BE2C (cell line): ENCODE results near the gene PITPNC1.
"Not testable (repeated sequence)": the region's sequence is repeated elsewhere in the genome, so short reads cannot be mapped to it uniquely, and the experiment has no call there.

Experiments used
- DNase-seq: peaks from one replicate; pipeline ENCODE4 v3.0.0-alpha.2; 2020
- H3K27me3 ChIP-seq: fragments of 250-450 bp; sonication (Bioruptor Pico); 2 replicates; pipeline ENCODE4 v1.5.1; 2020; ENCODE audit warnings: mild to moderate bottlenecking
- H3K36me3 ChIP-seq: fragments of 250-450 bp; sonication (Bioruptor Pico); 2 replicates; pipeline ENCODE4 v1.5.1; 2020; ENCODE audit warnings: mild to moderate bottlenecking
- H3K4me1 ChIP-seq: fragments of 250-450 bp; sonication (Bioruptor Pico); 2 replicates; pipeline ENCODE4 v1.5.1; 2020
- H3K4me3 ChIP-seq: 2 replicates; pipeline ENCODE4 v1.5.1; 2011; ENCODE audit warnings: low read depth, low read length
- H3K9me3 ChIP-seq: fragments of 250-450 bp; sonication (Bioruptor Pico); 2 replicates; pipeline ENCODE4 v1.5.1; 2020
- CTCF ChIP-seq: IDR thresholded peaks from 2 replicates; pipeline ENCODE4 v1.5.1; 2012; ENCODE audit warnings: mild to moderate bottlenecking, low read depth, low read length

PITPNC1 gene

GRCh38 chr17:67638871-67639270 lies 261.8 kb downstream of the PITPNC1 start:
- no peaks in the 10 kb centered on the region for H3K9me3 ChIP-seq
- no peaks in the 10 kb centered on the region for H3K4me1 ChIP-seq
- no peak for TF ChIP-seq CTCF
- no peak overlapping the region for H3K4me3 ChIP-seq
- DNase-seq = no peak
- H3K36me3 ChIP-seq = no peaks in the 10 kb centered on the region
- no peaks in the 10 kb centered on the region for H3K27me3 ChIP-seq

GRCh38 chr17:67639555-67639954 lies 262.5 kb downstream of the PITPNC1 start:
- DNase-seq = no peak
- no peak for TF ChIP-seq CTCF
- no peaks in the 10 kb centered on the region for H3K27me3 ChIP-seq
- no peaks in the 10 kb centered on the region for H3K4me1 ChIP-seq
- no peaks in the 10 kb centered on the region for H3K9me3 ChIP-seq
- H3K36me3 ChIP-seq = no peaks in the 10 kb centered on the region
- no peak overlapping the region for H3K4me3 ChIP-seq

GRCh38 chr17:67639979-67640378 lies 262.9 kb downstream of the PITPNC1 start:
- H3K27me3 ChIP-seq = no peaks in the 10 kb centered on the region
- no peak overlapping the region for H3K4me3 ChIP-seq
- DNase-seq = no peak
- no peaks in the 10 kb centered on the region for H3K9me3 ChIP-seq
- TF ChIP-seq CTCF = no peak
- no peaks in the 10 kb centered on the region for H3K4me1 ChIP-seq
- no peaks in the 10 kb centered on the region for H3K36me3 ChIP-seq

GRCh38 chr17:67642488-67642887 lies 265.4 kb downstream of the PITPNC1 start:
- TF ChIP-seq CTCF = no peak
- no peaks in the 10 kb centered on the region for H3K9me3 ChIP-seq
- H3K36me3 ChIP-seq = no peaks in the 10 kb centered on the region
- DNase-seq = no peak
- H3K4me1 ChIP-seq = no peaks in the 10 kb centered on the region
- H3K4me3 ChIP-seq = no peak overlapping the region
- no peaks in the 10 kb centered on the region for H3K27me3 ChIP-seq

GRCh38 chr17:67644061-67644460 lies 267.0 kb downstream of the PITPNC1 start:
- Histone ChIP-seq H3K36me3 (no peaks in the 10 kb centered on the region), H3K27me3 (no peaks in the 10 kb centered on the region), H3K4me3 (no peak overlapping the region), H3K9me3 (no peaks in the 10 kb centered on the region), H3K4me1 (no peaks in the 10 kb centered on the region)
- no peak for DNase-seq
- no peak for TF ChIP-seq CTCF

GRCh38 chr17:67645195-67645594 lies 268.1 kb downstream of the PITPNC1 start:
- not testable (repeated sequence) for DNase-seq, H3K4me1 ChIP-seq, H3K36me3 ChIP-seq, H3K4me3 ChIP-seq, H3K27me3 ChIP-seq, H3K9me3 ChIP-seq

- H3K27me3 ChIP-seq = no peaks in the 10 kb centered on the region
- DNase-seq = no peak
- H3K36me3 ChIP-seq = no peaks in the 10 kb centered on the region
- no peaks in the 10 kb centered on the region for H3K9me3 ChIP-seq
- no peaks in the 10 kb centered on the region for H3K4me1 ChIP-seq
- no peak for TF ChIP-seq CTCF
- no peak overlapping the region for H3K4me3 ChIP-seq
Observed at GRCh38 chr17:67646472-67646871, 269.4 kb downstream of the PITPNC1 start.
